Thyroid gland (tissue), 4 donors: ENCODE measurements around the gene FKBP2.

Source experiments
- CTCF ChIP-seq, 6 experiments: fragments of 200-600 bp in 3 of 6; fragments of 450-650 bp in 3 of 6; sonication (generic) in 3 of 6; IDR thresholded peaks; one replicate each; pipeline ENCODE4 v1.5.1; 2016 to 2019; ENCODE audit warnings: antibody characterized with exemption in 6 of 6, mild to moderate bottlenecking in 2 of 6, inconsistent platforms in 1 of 6, moderate library complexity in 1 of 6
- POLR2A ChIP-seq, 2 donors: fragments of 450-650 bp; IDR thresholded peaks; one replicate each; pipeline ENCODE4 v1.6.1; 2017; ENCODE audit warnings: antibody characterized with exemption in 2 of 2, mild to moderate bottlenecking in 2 of 2, moderate library complexity in 1 of 2

GRCh38 chr11:64290352-64291261 is 49.7 kb downstream of the FKBP2 start:
- TF ChIP-seq CTCF (IDR thresholded peaks at IDR 0.05) (no peak), POLR2A (IDR thresholded peaks at IDR 0.05) (no peak)
